A673 (cell line): ENCODE data around the gene OR52N5. TPM values are rescaled to one million over a fixed set of nuclear protein-coding genes. Genes with fewer than 3 reads are reported as not detected.

ENCODE experiments used
- BruUV-seq: library from RNA; stranded (reverse); fragments of 400-500 nt; replicated peaks from 2 replicates; lab custom pipeline; 2021; lab: Mats Ljungman, UMichigan
- CTCF ChIA-PET: fragments of 300-600 bp; sonication (Branson Sonifier 250); formaldehyde crosslinking; loops from one replicate; lab custom pipeline; 2022; ENCODE audit warnings: antibody characterized with exemption; lab: Charles Lee
- POLR2A ChIA-PET: fragments of 300-600 bp; sonication (Branson Sonifier 250); formaldehyde crosslinking; loops from one replicate; lab custom pipeline; 2022; ENCODE audit warnings: antibody characterized with exemption; ENCODE audit not compliant: low non-redundant PET; lab: Charles Lee
- DNase-seq: peaks from one replicate; pipeline ENCODE4 v3.0.0-alpha.2; 2015; ENCODE audit warnings: low spot score
- H3K27ac ChIP-seq: fragments of 200-600 bp; sonication (generic); 2 replicates; pipeline ENCODE4 v1.5.1; 2016; ENCODE audit warnings: mixed run types, low read depth, mild to moderate bottlenecking, mixed read lengths, antibody characterized with exemption, low read length; ENCODE audit not compliant: poor library complexity, severe bottlenecking
- H3K27me3 ChIP-seq: fragments of 200-600 bp; sonication (generic); replicated peaks from 2 replicates; pipeline ENCODE4 v1.6.1; 2017; ENCODE audit warnings: mixed run types, low read depth, mild to moderate bottlenecking, mixed read lengths, antibody characterized with exemption, low read length; ENCODE audit not compliant: insufficient read depth, poor library complexity
- H3K36me3 ChIP-seq: fragments of 200-600 bp; sonication (generic); 2 replicates; pipeline ENCODE4 v1.6.1; 2016; ENCODE audit warnings: mixed run types, mild to moderate bottlenecking, mixed read lengths, antibody characterized with exemption, low read length; ENCODE audit not compliant: insufficient read depth, poor library complexity, severe bottlenecking
- H3K4me1 ChIP-seq: fragments of 200-600 bp; sonication (generic); 2 replicates; pipeline ENCODE4 v1.6.1; 2017; ENCODE audit warnings: mixed run types, mild to moderate bottlenecking, mixed read lengths, antibody characterized with exemption, low read length; ENCODE audit not compliant: insufficient read depth, poor library complexity, severe bottlenecking
- H3K4me3 ChIP-seq: fragments of 200-600 bp; sonication (generic); 2 replicates; pipeline ENCODE4 v1.5.1; 2016; ENCODE audit warnings: low read depth, mixed run types, mild to moderate bottlenecking, mixed read lengths, low read length; ENCODE audit not compliant: poor library complexity, severe bottlenecking
- H3K9me3 ChIP-seq: fragments of 200-600 bp; sonication (generic); 2 replicates; pipeline ENCODE4 v1.6.1; 2016; ENCODE audit warnings: mixed run types, low read depth, mild to moderate bottlenecking, mixed read lengths, antibody characterized with exemption, low read length; ENCODE audit not compliant: poor library complexity, severe bottlenecking
- EZH2 ChIP-seq: fragments of 200-600 bp; sonication (generic); IDR thresholded peaks from 2 replicates; pipeline ENCODE4 v1.6.1; 2017; ENCODE audit warnings: borderline replicate concordance, low read depth, mild to moderate bottlenecking, mixed read lengths, antibody characterized with exemption, low read length; ENCODE audit not compliant: poor library complexity, severe bottlenecking
- intact Hi-C: fragments of 100-400 bp; cut with micrococcal nuclease; formaldehyde crosslinking; loops from one replicate; pipeline ENCODE4 v1.10.0; 2022; ENCODE audit not compliant: unreplicated experiment
- total RNA-seq: library from RNA; stranded (reverse); gene quantifications from 2 replicates; pipeline ENCODE4 v1.2.3, GENCODE V29; 2021
- TF ChIP-seq, protein P1 (sequence below): fragments of 300-800, 200-600 bp; sonication (generic); conservative IDR thresholded peaks from 2 replicates; pipeline ENCODE4 v1.5.1; 2017; ENCODE audit warnings: low read depth, mild to moderate bottlenecking, antibody characterized with exemption, low read length, moderate library complexity, mixed read lengths

Gene OR52N5
- total RNA-seq, 1 experiment from 2014 or later = not detected

DNA sequence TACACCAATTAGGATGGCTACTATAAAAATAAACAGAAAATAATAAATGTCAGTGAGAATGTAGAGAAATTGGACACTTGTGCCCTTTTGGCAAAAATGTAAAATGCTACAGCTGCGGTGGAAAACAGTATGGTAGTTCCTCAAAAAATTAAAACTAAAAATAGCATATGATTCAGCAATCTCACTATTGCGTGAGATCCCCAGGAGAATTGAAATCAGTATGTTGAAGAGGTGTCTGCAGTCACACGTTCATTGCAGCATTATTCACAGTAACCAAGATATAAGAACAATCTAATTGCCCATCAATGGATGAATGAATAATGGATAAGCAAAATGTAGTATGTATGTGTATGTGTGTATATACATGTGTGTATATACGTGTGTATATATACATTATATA lies 32.4 kb upstream of the OR52N5 start:
- ChIA-PET POLR2A (no interaction called here), CTCF (no interaction called here)
- no peak for TF ChIP-seq EZH2
- TF ChIP-seq, protein P1, sequence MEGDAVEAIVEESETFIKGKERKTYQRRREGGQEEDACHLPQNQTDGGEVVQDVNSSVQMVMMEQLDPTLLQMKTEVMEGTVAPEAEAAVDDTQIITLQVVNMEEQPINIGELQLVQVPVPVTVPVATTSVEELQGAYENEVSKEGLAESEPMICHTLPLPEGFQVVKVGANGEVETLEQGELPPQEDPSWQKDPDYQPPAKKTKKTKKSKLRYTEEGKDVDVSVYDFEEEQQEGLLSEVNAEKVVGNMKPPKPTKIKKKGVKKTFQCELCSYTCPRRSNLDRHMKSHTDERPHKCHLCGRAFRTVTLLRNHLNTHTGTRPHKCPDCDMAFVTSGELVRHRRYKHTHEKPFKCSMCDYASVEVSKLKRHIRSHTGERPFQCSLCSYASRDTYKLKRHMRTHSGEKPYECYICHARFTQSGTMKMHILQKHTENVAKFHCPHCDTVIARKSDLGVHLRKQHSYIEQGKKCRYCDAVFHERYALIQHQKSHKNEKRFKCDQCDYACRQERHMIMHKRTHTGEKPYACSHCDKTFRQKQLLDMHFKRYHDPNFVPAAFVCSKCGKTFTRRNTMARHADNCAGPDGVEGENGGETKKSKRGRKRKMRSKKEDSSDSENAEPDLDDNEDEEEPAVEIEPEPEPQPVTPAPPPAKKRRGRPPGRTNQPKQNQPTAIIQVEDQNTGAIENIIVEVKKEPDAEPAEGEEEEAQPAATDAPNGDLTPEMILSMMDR = no peak
- no peak for DNase-seq
- no peaks in the 10 kb centered on the region for H3K36me3 ChIP-seq
- no peaks in the 10 kb centered on the region for H3K9me3 ChIP-seq
- H3K27ac ChIP-seq = no peak overlapping the region
- no TSS peak for BruUV-seq
- intact Hi-C loops = no loop called here
- no peaks in the 10 kb centered on the region for H3K27me3 ChIP-seq
- no peak overlapping the region for H3K4me3 ChIP-seq
- no peaks in the 10 kb centered on the region for H3K4me1 ChIP-seq

DNA sequence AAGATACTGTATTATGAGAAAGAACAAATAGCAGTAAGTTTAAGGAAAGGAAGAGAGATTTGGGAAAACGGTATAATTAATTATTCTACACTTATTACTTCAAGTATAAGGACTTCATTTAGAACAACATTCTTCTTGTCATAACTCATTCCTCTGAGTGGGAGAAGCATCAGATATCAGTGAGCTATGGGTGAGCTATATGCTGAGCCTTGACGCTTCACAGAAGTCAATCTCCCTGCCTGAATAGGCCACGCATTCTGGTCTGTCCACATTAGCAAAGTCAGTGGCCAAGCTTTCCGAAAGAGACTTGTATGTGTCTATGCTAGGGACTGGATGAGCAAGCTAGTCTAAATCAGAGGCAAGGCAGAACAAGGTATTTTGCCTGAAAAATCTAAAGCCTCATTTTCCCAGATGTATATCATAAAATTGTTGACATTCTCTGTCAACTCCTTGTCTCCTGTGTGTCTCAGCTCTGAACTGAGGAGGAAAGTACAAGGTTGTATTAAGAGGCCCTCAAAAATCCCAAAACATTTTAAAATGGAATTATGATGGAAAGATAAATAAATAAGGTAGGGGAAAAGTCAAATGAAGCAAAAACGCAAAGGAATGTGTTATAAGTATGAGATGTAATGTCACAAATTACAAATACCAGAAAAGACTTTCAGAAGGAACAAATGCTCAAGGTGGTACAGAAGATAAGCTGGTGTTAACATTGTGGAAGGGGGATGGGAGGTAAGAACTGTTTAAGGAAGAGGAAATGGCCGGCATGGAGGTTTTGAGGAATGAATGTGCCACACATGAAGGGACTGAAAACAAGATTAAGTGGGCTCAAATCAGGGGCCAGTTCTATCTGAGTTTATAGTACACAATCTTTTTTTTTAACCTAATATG lies 27.0 kb upstream of the OR52N5 start:
- ChIA-PET CTCF (no interaction called here), POLR2A (interaction anchor here (0.5 kb wide), 1 partner anchor 30 kb away, joined by 6 read pairs; no protein-coding TSS in a partner anchor)
- H3K27me3 ChIP-seq = peaks cover 8% of the 10 kb centered on the region
- intact Hi-C loops = loop anchor here (2.0 kb wide), 1 partner anchor 1173 kb away; the partner anchor contains the start of gene OR51D1
- BruUV-seq = no TSS peak
- H3K4me1 ChIP-seq = no peaks in the 10 kb centered on the region
- no peak overlapping the region for H3K27ac ChIP-seq
- no peak for DNase-seq
- H3K36me3 ChIP-seq = no peaks in the 10 kb centered on the region
- H3K4me3 ChIP-seq = no peak overlapping the region
- TF ChIP-seq, protein P1 = no peak
- TF ChIP-seq EZH2 = no peak
- H3K9me3 ChIP-seq = no peaks in the 10 kb centered on the region

DNA sequence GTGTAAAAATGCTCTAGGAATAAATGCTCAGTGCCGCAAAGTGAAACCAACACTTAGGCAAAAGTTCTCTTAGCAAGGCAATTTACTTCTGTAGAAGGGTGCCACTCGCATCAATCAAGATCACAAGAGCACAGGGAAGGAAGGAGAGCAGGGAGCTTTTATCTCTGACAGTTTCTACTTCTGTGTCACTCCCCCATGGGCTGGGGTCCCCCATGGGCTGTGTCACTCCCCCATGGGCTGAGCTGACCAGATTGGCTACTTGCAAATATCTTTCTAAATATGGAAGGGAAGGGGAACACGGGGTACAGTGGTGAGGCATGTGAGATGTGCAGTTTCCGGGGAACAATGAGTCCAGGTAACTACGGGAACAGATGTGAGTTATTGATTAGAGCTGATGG lies 26.0 kb upstream of the OR52N5 start:
- Histone ChIP-seq H3K27ac (no peak overlapping the region), H3K4me1 (no peaks in the 10 kb centered on the region), H3K9me3 (no peaks in the 10 kb centered on the region), H3K4me3 (peak overlapping the region; percentile 44), H3K27me3 (peaks cover 8% of the 10 kb centered on the region), H3K36me3 (no peaks in the 10 kb centered on the region)
- BruUV-seq = no TSS peak
- CTCF ChIA-PET = no interaction called here
- no peak for DNase-seq
- POLR2A ChIA-PET = no interaction called here
- TF ChIP-seq, protein P1 = no peak
- TF ChIP-seq EZH2 = no peak
- intact Hi-C loops = loop anchor here (2.0 kb wide), 1 partner anchor 1172 kb away; the partner anchor contains the start of gene OR51D1
